GM12801 (cell line): ENCODE results near the gene CD44.

Source experiments
- CTCF ChIP-seq: IDR thresholded peaks from one replicate; pipeline ENCODE4 v1.5.1; 2011; ENCODE audit warnings: control low read depth; ENCODE audit not compliant: insufficient read length; ENCODE audit errors: extremely low read depth

CD44 gene

GRCh38 chr11:35148163-35148837 is 9.3 kb downstream of the CD44 start:
- TF ChIP-seq CTCF, result no peak

- TF ChIP-seq CTCF, result no peak
Measured at GRCh38 chr11:35150454-35150853, 11.5 kb downstream of the CD44 start.

DNA sequence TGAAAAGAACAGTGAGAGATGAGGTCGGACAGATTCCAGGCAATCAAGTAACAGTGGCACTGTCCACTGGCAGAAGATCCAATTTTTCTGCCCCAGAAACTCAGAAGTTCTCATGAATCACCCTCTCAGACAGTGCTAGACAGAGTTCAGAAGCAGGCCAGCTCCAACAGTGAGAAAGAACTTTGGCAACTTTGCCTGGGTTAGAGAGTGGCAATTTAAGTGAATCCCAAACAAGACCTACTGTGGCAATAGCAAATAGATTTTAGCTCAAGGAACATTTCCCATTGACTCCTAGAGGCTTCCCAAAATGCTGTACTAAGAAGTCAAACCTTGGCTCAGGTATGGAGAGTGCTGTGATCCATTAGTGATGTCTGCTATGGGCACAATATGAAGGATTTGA is 12.3 kb downstream of the CD44 start:
- no peak for TF ChIP-seq CTCF

GRCh38 chr11:35151683-35152280 is 12.8 kb downstream of the CD44 start:
- no peak for TF ChIP-seq CTCF

GRCh38 chr11:35152575-35152974 is 13.6 kb downstream of the CD44 start:
- TF ChIP-seq CTCF, result no peak

- TF ChIP-seq CTCF, result no peak
Measured at GRCh38 chr11:35153280-35153679, 14.3 kb downstream of the CD44 start.

DNA sequence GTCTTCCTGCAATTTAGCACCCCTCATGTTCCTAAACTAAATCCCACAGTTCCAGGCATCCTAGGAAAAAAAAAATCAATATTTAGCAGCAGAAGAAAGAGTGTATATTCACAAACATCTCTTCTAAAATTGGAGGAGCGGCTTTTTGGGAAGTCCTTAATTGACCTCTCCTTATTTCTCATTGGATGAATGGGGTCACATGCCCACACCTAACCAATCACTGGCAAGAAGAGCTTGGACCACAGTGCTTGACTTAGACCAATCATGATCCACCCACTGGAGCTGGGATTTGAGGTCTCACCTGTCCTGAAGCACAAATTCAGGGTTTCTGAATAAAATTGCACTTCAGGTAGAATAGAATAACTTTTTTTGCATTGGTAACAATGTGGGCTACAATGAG is 16.0 kb downstream of the CD44 start:
- TF ChIP-seq CTCF, result no peak
